ACHN (cell line): ENCODE measurements around the gene OR4K5.
"Not testable (repeated sequence)": the region's sequence is repeated elsewhere in the genome, so short reads cannot be mapped to it uniquely, and the experiment has no call there.

Experiments used
- DNase-seq: peaks from one replicate; pipeline ENCODE4 v3.0.0-alpha.2; 2015
- in situ Hi-C: cut with HindIII; loops from 2 replicates; pipeline ENCODE4 v1.10.0; 2017; ENCODE audit warnings: low sequenced_read_pairs, low pct_ligation_motif_present, low pct_unique_long_range_greater_than_20kb

The OR4K5 gene

GRCh38 chr14:19920021-19920657 is at the start of gene OR4K5:
TSS of gene OR4K5 (plus strand) at chr14:19920607. CDS start at chr14:19920607, 0 bp downstream.
- in situ Hi-C loops: no loop called here
- no peak for DNase-seq

- no peak for DNase-seq
- in situ Hi-C loops: no loop called here
Measured at GRCh38 chr14:19873178-19873577, 47.2 kb upstream of the OR4K5 start.

GRCh38 chr14:19874842-19875241 is 45.6 kb upstream of the OR4K5 start, which contains the start of gene OR4K2:
TSS of gene OR4K2 (plus strand) at chr14:19875142. CDS start at chr14:19876268, 1,126 bp downstream.
- DNase-seq: no peak
- in situ Hi-C loops: no loop called here

- DNase-seq: peak; percentile 29
- in situ Hi-C loops: no loop called here
Measured at GRCh38 chr14:19878029-19878642, 42.3 kb upstream of the OR4K5 start.

- no peak for DNase-seq
- in situ Hi-C loops: no loop called here
Measured at GRCh38 chr14:19895282-19895681, 25.1 kb upstream of the OR4K5 start.

GRCh38 chr14:19900999-19901398 is 19.4 kb upstream of the OR4K5 start:
- in situ Hi-C loops: no loop called here
- no peak for DNase-seq

- DNase-seq: no peak
- in situ Hi-C loops: no loop called here
Measured at GRCh38 chr14:19902409-19902808, 18.0 kb upstream of the OR4K5 start.

- DNase-seq: no peak
Measured at GRCh38 chr14:19906665-19907064, 13.7 kb upstream of the OR4K5 start.

GRCh38 chr14:19911114-19911513 is 9.3 kb upstream of the OR4K5 start:
- DNase-seq: no peak
- in situ Hi-C loops: no loop called here

More at GRCh38 chr14:19906665-19907064, 13.7 kb upstream of the OR4K5 start:
- in situ Hi-C loops: no loop called here

GRCh38 chr14:19917243-19917642 is 3.2 kb upstream of the OR4K5 start:
- in situ Hi-C loops: no loop called here
- DNase-seq: no peak

GRCh38 chr14:19917955-19918518 is 2.4 kb upstream of the OR4K5 start:
- no peak for DNase-seq
- in situ Hi-C loops: no loop called here

- no peak for DNase-seq
- in situ Hi-C loops: no loop called here
Measured at GRCh38 chr14:19918553-19919264, 1.7 kb upstream of the OR4K5 start.

GRCh38 chr14:19930617-19931016 is 10.2 kb downstream of the OR4K5 start, which contains the start of gene OR4K1:
TSS of gene OR4K1 (plus strand) at chr14:19930917. CDS start at chr14:19935667, 4,750 bp downstream.
- in situ Hi-C loops: no loop called here
- no peak for DNase-seq

GRCh38 chr14:19941668-19942067 is 21.3 kb downstream of the OR4K5 start:
- no peak for DNase-seq

GRCh38 chr14:19947413-19948090 is 27.1 kb downstream of the OR4K5 start:
- in situ Hi-C loops: no loop called here

More at GRCh38 chr14:19941668-19942067, 21.3 kb downstream of the OR4K5 start:
- in situ Hi-C loops: no loop called here

GRCh38 chr14:19949218-19949617 is 28.8 kb downstream of the OR4K5 start:
- DNase-seq: no peak
- in situ Hi-C loops: no loop called here

More at GRCh38 chr14:19947413-19948090, 27.1 kb downstream of the OR4K5 start:
- DNase-seq: peak; percentile 36

GRCh38 chr14:19969735-19970134 is 49.3 kb downstream of the OR4K5 start:
- DNase-seq, in situ Hi-C loops: not testable (repeated sequence)
